ENCODE results near the gene TBX5.

Gene TBX5

DNA sequence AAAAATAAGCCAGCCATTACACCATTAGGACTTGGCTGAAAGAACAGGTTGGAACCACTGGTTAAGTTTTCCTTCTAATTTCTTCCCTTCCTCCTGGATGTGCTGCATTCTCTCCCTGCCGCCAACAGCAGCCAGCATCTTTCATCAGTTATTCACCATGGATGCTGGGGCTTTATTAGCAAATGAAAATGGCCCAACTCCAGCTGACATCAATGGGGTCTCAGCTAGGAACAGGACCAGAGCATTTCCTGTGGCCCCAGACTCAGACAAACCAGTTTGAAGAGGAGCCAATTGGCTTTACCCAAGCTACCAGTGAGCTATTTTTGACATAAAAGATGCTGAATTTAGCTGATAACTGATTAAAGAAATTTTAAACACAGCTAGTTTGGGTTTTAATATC, 26.0 kb upstream of the TBX5 start:
- DNase-seq (ENCODE audit: low read depth), result no peak

DNA sequence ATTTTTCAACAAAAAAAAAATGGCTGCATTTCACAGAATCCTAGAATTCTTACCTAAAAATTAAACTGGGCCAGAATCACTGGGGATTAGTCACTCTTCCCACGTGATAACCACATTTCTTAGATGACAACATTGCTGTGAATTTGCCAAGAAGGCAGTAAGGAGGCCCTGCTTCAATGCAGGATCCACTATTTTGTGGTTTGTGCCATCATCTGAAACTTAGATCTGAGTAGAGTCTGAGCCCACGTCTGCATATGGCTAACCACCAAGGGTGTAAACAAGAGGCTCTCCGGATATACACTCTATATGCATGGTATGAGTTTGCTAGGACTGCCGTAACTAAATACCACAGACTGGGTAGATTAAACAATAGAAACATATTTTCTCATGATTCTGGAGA, 24.4 kb upstream of the TBX5 start:
- peak; percentile 74 for DNase-seq (ENCODE audit: low read depth)

DNA sequence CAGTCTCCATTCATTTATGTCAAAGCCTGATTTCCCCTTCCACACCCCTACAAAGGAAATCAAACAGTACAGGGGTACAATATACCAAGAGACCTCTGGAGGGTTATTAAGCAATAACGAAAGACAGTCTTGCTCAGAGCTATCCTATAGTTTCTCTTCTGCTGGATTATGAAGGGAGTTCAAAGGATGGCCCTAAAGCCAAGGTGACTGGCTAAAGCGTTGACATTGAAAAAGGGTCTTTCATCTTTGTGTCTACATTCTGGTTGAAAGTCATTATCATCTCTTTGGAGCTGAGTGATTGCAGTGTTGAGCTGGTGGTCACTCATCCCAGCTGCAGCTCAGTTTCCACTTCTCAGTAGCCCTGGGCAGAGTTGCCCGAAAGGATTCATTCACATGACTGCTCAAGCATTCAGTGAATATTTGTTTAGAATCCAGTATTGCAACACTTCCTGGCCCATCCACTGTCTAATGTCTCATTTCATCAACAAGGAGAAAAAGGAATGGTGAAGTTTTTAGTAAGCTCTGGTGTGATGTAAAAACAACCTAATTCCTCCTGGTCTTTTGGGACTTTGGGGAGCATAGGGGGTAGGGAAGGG, 19.2 kb upstream of the TBX5 start:
- DNase-seq (ENCODE audit: low read depth), result no peak

DNA sequence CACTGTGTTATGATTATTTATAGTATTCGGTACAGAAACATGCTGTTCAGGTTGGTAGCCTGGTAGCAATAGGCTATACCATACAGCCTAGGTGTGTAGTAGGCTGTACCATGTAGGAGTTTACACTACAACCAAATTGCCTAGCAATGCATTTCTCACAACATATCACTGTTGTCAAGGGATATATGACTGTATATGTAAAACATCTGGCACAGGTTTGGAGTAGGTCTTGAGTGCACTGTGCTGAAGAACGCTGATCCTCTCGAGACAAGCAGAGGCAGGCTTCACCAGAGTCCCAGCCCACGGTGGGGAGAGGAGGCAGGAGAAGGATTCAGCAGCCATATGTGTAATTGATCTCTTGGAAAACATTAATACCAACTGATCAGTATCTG, 15.0 kb upstream of the TBX5 start:
- DNase-seq (ENCODE audit: low read depth), result no peak

DNA sequence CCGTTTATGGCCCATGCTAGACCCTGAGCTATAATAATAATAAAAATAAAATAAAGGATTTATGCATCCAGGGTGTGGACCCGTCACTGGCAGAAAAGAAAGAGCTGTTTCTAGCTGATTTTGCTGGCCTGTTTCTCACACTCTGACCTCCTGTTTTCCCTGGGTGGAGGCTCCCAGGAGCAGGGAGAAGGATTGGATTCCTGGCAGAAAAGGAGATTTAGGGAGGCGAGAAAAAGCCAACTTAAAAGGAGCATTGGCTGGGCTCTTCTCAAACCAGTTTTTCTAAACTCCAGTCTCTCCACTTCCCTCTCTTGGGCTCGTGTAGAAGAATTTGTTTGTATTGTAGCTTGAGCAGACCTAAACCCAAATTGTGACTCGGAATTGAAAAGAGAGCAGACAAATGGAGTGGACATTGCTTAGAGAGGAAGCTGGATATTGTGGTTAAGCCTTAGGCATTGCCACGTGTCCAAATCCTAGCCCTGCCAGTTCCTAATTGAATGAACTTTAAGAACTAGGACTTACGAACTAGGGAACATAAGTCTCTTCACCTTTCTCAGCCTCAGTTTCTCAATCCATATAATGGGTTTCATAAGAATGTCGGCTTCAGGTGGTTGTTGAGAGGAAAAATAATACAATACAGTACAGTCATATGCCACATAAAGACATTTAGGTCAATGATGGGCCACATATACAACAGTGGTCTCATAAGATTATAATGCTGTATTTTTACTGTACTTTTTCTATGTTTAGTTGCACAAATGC, 14.4 kb upstream of the TBX5 start:
- DNase-seq (ENCODE audit: low read depth), result no peak

DNA sequence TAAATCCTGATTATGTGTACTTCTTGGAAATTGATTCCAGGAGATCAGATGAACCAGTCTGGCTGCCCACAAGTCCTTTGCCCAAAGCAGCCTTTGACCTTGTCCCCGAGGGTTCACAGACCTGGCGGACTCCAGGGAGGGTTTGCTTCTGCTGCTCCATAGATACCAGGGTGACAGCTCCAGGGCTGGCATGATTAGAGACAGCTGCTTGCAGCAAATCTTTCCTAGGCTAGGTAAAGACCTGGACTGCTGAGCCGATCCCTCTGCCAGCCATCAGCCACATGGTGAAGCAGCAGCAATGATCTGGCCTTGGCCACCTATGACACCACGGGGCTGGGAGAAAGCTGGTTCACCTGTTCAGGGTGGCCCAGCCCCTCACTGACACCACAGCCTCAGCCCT, 10.1 kb upstream of the TBX5 start:
- no peak for DNase-seq (ENCODE audit: low read depth)

DNA sequence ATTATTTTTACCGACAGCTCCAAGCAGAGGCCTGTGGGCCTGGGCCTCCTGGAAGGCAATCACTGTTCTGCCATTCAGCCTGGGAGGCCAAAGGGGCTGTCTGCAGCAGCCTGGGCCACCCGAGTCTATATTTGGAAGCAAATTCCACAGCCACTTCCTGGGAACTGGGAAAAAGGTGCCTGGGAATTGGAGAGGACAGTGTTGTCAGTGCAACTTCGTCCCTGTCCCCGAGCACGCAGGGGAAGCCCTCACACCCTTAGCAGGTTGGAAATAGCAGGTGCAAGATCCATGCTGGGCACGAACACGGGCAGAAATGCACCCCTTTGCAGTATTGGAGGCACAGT, 9.6 kb upstream of the TBX5 start:
- no peak for DNase-seq (ENCODE audit: low read depth)

DNA sequence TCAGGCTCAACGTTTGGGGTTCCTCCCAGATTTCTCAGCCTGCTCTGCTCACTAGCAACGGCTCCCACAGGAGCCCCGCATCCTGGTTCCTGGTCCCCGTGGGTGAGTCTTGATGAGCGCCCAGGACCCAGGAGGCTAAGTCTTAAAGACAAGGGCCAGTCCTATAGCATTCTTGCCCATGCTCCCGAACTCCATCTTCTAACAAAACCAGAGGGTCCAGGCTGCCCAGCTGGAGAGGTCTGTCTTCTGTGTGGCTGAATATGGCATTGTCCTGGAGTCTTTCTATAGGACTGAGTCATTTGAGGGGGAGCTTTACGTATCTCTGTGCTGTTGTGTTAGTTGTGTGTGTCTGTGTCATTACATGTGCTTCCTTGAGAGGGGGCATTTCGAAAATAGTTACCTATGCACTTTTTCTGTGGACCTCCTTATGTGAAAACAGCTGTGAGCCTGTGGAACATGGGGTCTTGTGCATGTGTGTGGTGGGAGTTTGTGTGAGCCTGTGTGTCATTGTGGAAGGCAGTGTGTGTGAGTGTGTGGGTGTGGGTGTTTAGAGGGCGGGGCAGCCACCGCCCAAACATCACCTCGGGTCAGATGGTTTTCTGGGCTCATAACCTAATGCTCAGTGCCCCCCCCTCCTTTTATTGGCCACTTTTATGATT, 9.1 kb upstream of the TBX5 start:
- no peak for DNase-seq (ENCODE audit: low read depth)

DNA sequence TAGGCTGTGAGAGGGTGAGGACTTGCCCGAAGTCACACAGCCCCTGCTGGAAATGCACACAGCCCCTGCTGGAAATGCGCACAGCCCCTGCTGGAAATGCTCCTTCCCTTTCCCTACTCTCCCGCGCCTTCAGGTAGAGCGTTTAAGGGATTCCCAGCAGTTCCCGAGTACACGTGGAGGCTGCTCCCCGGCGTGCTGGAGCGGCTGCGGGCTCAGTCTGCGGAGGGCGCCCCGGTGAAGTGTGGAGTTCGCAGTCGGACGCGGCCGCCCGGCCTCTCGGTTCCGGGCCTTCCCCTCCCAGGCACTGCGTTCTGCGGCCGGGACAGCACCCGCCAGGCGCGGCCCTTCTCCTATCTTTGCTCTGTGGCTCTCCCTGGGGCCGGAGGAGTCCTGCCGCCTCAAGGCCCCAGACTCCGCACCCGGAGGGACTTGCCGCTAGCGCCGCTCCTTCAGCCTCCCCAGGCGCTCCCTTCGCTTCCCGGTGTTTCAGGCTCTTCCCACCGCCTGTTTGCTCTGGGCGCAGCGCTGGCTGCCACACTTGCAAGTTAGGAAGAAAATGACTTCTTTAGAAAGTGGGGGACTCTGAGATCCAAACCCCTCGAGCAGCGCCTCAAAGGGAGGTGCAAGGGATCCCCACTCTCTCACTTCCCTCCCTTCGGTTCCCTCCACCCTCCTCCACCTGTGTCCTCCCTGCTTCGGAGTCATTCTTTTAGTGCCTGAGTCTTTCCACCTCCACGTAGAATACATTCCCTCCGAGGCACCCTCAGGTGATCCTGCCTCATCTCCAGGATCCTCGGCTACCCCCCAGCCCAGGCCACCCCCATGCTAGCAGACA, 8.3 kb upstream of the TBX5 start:
- no peak for DNase-seq (ENCODE audit: low read depth)

DNA sequence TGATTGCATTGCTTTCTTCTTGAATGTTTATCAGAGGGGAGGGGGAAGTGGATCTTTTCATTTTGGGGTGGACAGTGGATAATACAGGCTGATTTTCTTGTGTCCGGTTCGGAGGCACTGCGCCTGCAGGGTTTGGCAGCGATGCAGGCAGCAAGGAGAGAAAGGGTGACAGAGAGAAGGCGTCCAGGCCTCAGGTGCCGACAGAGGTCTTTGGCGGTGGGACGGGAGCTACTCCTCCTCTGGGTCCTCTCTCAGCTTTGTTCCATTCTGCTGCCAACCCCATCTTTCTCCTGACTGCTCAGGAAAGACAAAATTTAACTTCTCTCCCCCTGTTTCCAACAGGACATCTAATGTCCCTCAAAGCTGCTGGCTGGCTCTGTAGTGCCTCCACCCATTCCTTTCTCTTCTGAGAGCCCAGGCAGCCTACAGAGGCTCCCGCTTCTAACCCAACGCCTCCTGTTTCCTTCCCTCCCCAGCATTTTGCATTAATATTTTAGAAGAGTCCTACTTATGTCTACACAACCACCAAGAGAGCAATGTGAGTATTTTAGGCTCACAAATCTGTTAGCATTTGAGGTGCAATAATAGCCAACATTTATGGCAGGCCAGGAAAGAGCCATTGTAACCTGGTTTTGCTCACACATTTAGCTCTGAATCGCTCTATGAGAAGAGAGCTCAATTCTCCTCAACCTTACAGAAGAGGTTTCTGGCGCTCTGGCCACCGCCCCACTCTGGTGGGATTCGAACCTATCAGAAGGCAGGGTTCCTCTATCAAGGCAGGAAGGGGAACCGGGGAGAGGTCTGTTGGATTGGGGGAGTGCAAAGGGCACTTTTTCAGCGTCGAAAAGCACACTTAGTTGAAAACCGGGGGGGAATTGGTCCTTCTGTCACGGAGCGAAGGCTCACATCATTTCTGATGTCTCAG, 7.1 kb upstream of the TBX5 start:
- DNase-seq (ENCODE audit: low read depth), result no peak

DNA sequence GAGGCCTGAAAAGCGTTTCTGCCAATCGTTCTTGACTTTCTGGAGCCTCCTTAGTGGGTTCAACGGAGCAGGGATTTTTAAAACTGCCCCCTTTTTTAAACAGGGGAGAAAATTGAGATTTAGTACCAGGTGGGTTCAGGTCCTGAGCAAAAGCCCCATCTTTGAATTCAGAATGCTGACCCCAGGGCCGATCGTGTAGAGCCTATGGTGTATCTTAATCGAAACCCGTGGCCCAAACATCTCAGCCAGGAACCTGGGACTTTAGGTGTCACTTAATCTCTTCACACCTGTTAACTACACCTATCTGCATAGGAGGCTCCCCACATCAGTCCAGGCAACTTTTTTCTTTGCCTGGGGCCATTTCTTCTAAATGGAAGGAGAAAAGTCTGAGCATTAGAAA, 6.4 kb upstream of the TBX5 start:
- no peak for DNase-seq (ENCODE audit: low read depth)

DNA sequence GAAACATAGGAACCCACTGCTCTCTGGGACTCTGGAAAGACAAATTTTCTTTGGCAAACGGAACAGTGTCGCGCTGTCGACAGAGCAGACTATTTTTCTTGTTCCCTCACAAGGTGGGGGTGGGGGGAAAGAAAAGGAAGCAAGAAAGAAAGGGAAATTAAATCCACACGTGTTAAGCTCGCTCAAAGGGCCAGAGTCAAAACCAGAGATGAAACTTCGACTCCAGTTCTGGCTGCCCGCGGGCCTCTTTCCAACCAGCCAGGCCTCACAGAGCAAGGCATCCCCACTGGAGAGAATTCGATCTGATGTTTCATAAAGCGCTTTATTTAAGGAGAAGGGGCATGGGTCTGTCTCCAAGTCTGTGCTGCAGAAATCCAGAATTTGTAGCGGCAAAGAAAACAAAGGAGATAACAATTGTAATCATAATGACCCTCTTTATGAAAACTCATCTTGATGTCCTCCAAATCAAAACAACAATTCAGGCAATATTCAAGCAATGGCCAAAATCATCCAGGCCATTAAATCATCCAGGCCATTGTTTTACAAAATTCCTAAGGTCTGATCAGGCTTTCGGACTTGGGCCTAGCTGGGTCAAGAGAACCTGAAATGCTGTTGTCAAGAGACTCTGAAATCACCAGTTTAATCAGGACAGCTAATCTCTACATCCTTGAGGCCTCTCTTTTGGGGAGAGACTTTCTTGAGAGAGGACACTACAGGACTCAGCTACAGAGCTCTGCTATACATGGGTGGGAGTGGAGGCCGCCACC, 5.3 kb upstream of the TBX5 start:
- DNase-seq (ENCODE audit: low read depth), result no peak

DNA sequence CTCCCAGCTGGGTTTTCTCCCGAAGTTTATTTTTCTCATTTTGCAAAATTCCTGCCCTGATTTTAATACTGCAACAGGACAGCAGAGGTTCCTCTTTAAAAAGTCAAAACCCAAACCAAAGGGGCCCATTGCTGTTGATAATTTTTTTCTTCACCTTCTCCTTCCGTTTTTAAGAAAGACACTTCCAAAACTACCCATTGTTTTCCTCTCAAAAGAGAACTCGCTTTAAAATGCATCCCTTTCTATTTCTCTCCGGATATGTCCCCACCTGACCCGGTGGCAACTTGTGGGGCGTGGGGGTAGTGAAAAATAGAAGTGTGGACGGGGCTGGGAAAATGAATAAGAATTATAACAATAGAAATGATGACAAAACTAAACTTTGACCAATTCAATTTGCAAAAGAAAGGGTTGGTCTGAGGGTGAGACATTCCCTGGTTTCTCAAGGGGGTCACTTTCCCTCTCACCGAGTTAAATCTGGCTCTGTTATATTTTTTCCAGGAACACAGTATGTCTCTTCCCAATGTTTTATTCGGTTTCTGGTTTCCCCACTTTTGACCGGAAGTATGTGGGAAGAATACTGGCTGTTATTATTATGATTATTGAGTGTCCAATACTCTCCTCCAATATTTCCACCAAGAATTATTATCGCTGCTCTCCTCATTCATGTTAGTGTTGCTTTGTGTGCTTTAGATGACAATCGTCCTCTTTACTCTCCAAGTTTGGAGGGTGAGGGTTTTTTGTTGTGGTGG, 4.1 kb upstream of the TBX5 start:
- DNase-seq (ENCODE audit: low read depth), result no peak

DNA sequence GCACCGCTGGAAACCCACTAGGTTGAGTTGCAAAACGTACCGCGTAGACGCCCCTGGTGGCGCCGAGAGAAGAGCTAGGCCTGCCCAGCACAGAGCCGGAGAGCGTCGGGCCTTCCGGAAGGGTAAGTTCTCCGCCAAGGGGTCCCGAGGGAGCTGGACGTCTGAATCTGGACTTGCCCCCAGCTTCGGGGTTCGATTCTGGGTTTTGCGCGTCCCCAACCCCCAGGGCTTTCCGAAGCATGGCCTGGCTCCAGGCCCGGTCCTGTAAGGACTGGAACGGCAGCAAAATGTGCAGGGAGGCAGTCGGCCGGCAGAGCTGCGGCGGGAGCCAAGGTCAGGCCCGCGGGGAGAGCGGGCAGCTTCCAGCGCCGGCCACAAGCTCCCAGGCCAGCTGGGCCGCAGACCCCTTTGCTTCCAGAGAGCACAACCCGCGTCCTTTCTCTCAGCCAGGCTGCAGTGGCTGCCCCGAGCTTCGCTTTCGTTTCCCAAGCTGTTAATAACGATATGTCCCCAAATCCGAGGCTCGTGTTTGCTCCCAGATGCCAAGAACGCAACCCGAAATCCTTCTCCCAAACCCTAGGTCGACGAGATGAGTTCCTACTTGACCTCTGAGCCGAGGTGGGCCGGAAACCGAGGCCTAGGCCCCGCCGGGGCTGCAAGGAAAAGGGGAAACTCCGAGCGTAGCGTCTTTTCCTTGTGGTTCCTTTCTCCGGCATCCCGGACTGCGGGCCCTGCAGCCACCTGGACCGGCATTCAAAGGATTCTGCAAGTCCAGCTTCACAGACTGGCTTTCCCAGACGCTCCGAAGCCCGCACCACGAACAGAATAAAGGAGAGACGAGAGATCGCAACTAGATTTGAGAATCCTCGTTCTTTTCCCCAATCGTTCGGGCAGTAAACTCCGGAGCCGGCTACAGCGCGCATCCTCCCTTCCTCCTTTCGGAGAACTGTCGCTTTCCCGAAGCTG, 3.2 kb upstream of the TBX5 start:
- DNase-seq (ENCODE audit: low read depth), result no peak

DNA sequence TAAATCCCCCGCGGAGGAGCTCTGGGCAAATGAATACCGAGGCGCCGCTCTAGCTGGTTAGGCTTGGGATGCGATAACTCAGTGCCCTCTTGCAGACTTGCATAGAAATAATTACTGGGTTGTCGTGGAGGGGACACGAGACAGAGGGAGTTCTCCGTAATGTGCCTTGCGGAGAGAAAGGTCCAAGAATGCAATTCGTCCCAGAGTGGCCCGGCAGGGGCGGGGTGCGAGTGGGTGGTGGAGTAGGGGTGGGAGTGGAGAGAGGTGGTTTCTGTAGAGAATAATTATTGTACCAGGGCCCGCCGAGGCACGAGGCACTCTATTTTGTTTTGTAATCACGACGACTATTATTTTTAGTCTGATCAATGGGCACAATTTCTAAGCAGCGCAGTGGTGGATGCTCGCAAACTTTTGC, 2.5 kb upstream of the TBX5 start:
- no peak for DNase-seq (ENCODE audit: low read depth)

DNA sequence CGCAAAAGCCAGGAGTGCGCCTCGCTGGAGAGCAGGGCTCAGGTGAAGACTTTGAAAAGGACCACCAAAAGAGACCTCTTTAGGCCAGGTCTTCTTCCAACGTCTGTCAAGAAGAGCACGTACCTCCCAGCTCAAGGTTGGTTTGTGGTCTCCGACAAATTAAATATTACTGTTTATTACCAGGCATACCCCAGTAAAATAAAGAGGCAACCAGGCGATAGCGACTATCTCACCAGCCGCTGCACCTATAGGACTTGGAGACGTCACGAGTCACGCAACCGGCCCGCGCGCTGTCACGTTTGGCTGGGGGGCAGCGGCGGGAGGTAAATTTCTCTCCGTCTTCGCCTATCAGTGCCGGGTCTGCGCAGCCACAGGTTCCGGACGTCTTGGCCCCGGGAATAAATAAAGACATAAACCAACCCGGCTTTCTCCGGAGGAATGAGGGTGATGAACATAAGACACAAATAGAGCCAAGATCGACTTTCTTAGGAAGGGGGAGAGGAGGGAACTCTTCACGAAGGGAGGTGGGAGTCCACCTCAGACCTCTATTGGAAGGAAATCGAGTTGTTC, 2.0 kb upstream of the TBX5 start:
- no peak for DNase-seq (ENCODE audit: low read depth)

DNA sequence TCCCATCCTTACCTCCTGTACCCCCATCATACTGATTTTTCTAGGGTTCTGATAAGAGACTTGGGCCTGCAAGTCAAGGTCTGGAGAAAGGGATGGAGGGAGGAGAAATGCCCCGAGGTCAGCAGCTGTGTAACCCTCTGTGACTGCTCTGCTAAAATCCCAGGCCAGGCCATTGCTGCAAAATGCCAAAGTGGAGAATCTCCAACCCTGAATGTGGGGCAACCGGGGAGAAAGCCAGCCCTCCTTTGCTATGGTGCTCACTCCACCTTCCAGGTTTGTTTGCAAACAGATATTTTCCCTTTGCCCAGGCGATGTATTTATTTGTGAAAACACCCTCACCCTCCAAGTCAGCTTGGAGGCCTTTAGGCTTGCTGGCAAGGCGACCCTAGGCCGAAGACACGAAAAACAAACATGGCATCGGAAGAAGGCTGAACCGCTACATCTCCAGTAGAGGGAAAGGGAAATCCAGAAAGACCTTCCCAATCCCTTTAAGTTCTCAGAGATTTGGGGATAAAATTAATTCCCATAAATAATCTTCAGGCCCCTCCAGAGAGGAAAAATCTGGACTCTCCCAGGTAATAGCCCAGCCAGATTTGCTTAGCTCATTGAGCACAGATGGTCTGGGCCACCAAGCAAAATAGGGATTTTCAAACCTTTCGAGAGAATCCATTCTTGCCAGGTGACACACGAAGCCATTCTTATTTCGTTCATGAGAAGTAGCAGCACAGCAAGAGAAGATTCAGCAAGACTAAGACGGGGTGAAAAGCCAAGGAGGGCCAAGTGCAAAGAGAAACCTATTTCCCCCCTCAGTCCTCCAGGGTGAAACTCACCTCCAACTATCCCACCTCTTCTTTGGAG, 1.3 kb upstream of the TBX5 start:
- DNase-seq (ENCODE audit: low read depth), result no peak
